IMR-90 (cell line): ENCODE data around the gene TADA1. TPM values are rescaled to one million over a fixed set of nuclear protein-coding genes. Genes with fewer than 3 reads are reported as not detected.

Source experiments
- ATAC-seq: fragments of 200-7000 bp; cut with Tn5 transposase; 2 replicates; pipeline ENCODE4 v1.9.1; 2020; ENCODE audit warnings: low read depth, mild to moderate bottlenecking, moderate library complexity
- BruUV-seq: library from RNA; stranded (reverse); fragments of 400-500 nt; replicated peaks from 2 replicates; lab custom pipeline; 2021; lab: Mats Ljungman, UMichigan
- CTCF ChIA-PET: fragments of 300-600 bp; formaldehyde crosslinking; extraction: SDS; loops from one replicate; lab custom pipeline; 2021; ENCODE audit warnings: antibody characterized with exemption; lab: Yijun Ruan, JAX
- POLR2A ChIA-PET: fragments of 300-600 bp; sonication (Branson Sonifier 250); formaldehyde crosslinking; loops from one replicate; lab custom pipeline; 2022; ENCODE audit warnings: antibody characterized with exemption; ENCODE audit not compliant: unreplicated experiment; lab: Charles Lee
- DNase-seq: peaks from one replicate; pipeline ENCODE4 v3.0.0; 2013
- H2AFZ ChIP-seq: replicated peaks from 2 replicates; pipeline ENCODE3; 2013; ENCODE audit warnings: low read length, mild to moderate bottlenecking; ENCODE audit not compliant: poor library complexity
- H2AK5ac ChIP-seq: 2 replicates; pipeline ENCODE4 v1.6.1; 2013; ENCODE audit warnings: low read depth, low read length, inconsistent platforms
- H2AK9ac ChIP-seq: replicated peaks from 2 replicates; pipeline ENCODE3; 2013; ENCODE audit warnings: mild to moderate bottlenecking, low read depth, low read length, moderate library complexity; ENCODE audit not compliant: poor library complexity
- H2BK120ac ChIP-seq: 2 replicates; pipeline ENCODE4 v1.6.1; 2013; ENCODE audit warnings: low read depth, low read length, inconsistent platforms
- H2BK15ac ChIP-seq: 3 replicates; pipeline ENCODE4 v1.6.1; 2013; ENCODE audit warnings: low read depth, low read length, inconsistent platforms
- H2BK20ac ChIP-seq: 2 replicates; pipeline ENCODE4 v1.6.1; 2013; ENCODE audit warnings: low read depth, mild to moderate bottlenecking, inconsistent platforms, low read length, moderate library complexity
- H2BK5ac ChIP-seq: 2 replicates; pipeline ENCODE4 v1.6.1; 2013; ENCODE audit warnings: mild to moderate bottlenecking, low read depth, low read length, inconsistent platforms; ENCODE audit not compliant: poor library complexity, severe bottlenecking
- H3K14ac ChIP-seq: replicated peaks from 2 replicates; pipeline ENCODE4 v1.6.1; 2013; ENCODE audit warnings: low read depth, low read length, inconsistent platforms
- H3K18ac ChIP-seq: 2 replicates; pipeline ENCODE4 v1.6.1; 2013; ENCODE audit warnings: low read depth, low read length, control low read depth
- H3K23ac ChIP-seq: 2 replicates; pipeline ENCODE4 v1.6.1; 2013; ENCODE audit warnings: low read depth, low read length, inconsistent platforms
- H3K27ac ChIP-seq: 2 replicates; pipeline ENCODE4 v1.5.1; 2013; ENCODE audit warnings: mild to moderate bottlenecking, control low read depth, low read length; ENCODE audit not compliant: insufficient read depth
- H3K27me3 ChIP-seq: 2 replicates; pipeline ENCODE4 v1.6.1; 2013; ENCODE audit warnings: low read length; ENCODE audit not compliant: control insufficient read depth, insufficient read depth
- H3K36me3 ChIP-seq: 2 replicates; pipeline ENCODE4 v1.6.1; 2013; ENCODE audit warnings: low read length, mixed read lengths; ENCODE audit not compliant: control insufficient read depth, insufficient read depth
- H3K4ac ChIP-seq: 2 replicates; pipeline ENCODE4 v1.6.1; 2013; ENCODE audit warnings: low read depth, low read length, inconsistent platforms
- H3K4me1 ChIP-seq: 2 replicates; pipeline ENCODE4 v1.6.1; 2013; ENCODE audit warnings: low read length, mixed read lengths; ENCODE audit not compliant: control insufficient read depth, insufficient read depth
- H3K4me2 ChIP-seq: 2 replicates; pipeline ENCODE4 v1.6.1; 2013; ENCODE audit warnings: low read depth, mild to moderate bottlenecking, control low read depth, low read length, moderate library complexity
- H3K4me3 ChIP-seq: 2 replicates; pipeline ENCODE4 v1.5.1; 2013; ENCODE audit warnings: low read depth, mild to moderate bottlenecking, control low read depth, low read length, moderate library complexity; ENCODE audit not compliant: insufficient read depth
- H3K56ac ChIP-seq: 2 replicates; pipeline ENCODE4 v1.6.1; 2013; ENCODE audit warnings: low read length, inconsistent platforms; ENCODE audit not compliant: insufficient read depth; ENCODE audit errors: extremely low read depth
- H3K79me1 ChIP-seq, 2 experiments: 2 replicates each; pipeline ENCODE4 v1.6.1; 2013; ENCODE audit warnings: low read length in 2 of 2, inconsistent platforms in 1 of 2, low read depth in 1 of 2
- H3K9ac ChIP-seq: 2 replicates; pipeline ENCODE4 v1.6.1; 2013; ENCODE audit warnings: low read depth, low read length, control low read depth
- H3K9me1 ChIP-seq: 2 replicates; pipeline ENCODE4 v1.6.1; 2013; ENCODE audit warnings: low read length, inconsistent platforms; ENCODE audit not compliant: insufficient read depth
- H3K9me3 ChIP-seq: 2 replicates; pipeline ENCODE4 v1.6.1; 2013; ENCODE audit warnings: low read length; ENCODE audit not compliant: control insufficient read depth, insufficient read depth
- H4K20me1 ChIP-seq: 2 replicates; pipeline ENCODE4 v1.6.1; 2013; ENCODE audit warnings: low read length, inconsistent platforms; ENCODE audit not compliant: insufficient read depth
- H4K5ac ChIP-seq: 2 replicates; pipeline ENCODE4 v1.6.1; 2013; ENCODE audit warnings: mild to moderate bottlenecking, low read depth, low read length, control low read depth
- H4K8ac ChIP-seq, 2 experiments: 2 replicates each; pipeline ENCODE4 v1.6.1; 2013; ENCODE audit warnings: low read depth in 2 of 2, low read length in 2 of 2, control low read depth in 1 of 2, inconsistent platforms in 1 of 2
- H4K91ac ChIP-seq: 2 replicates; pipeline ENCODE4 v1.6.1; 2013; ENCODE audit warnings: low read depth, low read length, inconsistent platforms; ENCODE audit not compliant: insufficient read depth
- BHLHE40 ChIP-seq: fragments of 150-350 bp; IDR thresholded peaks from 2 replicates; pipeline ENCODE4 v1.6.1; 2016; ENCODE audit warnings: mild to moderate bottlenecking, low read depth, low read length
- CEBPB ChIP-seq: IDR thresholded peaks from 2 replicates; pipeline ENCODE4 v1.6.1; 2012; ENCODE audit warnings: low read depth, low read length, improper control_type of control experiment
- CHD1 ChIP-seq: IDR thresholded peaks from 2 replicates; pipeline ENCODE4 v1.6.1; 2012; ENCODE audit warnings: low read depth, low read length, improper control_type of control experiment
- FOS ChIP-seq: fragments of 150-350 bp; IDR thresholded peaks from 2 replicates; pipeline ENCODE4 v1.6.1; 2016; ENCODE audit warnings: low read depth, low read length
- MAFK ChIP-seq: IDR thresholded peaks from 2 replicates; pipeline ENCODE4 v1.6.1; 2012; ENCODE audit warnings: low read depth, low read length, improper control_type of control experiment
- MAZ ChIP-seq: IDR thresholded peaks from 2 replicates; pipeline ENCODE4 v1.6.1; 2012; ENCODE audit warnings: low read depth, mild to moderate bottlenecking, low read length, improper control_type of control experiment, moderate library complexity, borderline replicate concordance
- MXI1 ChIP-seq: IDR thresholded peaks from 2 replicates; pipeline ENCODE4 v1.6.1; 2012; ENCODE audit warnings: low read depth, mild to moderate bottlenecking, low read length, moderate library complexity, borderline replicate concordance
- NFE2L2 ChIP-seq: fragments of 150-350 bp; IDR thresholded peaks from 2 replicates; pipeline ENCODE4 v1.6.1; 2016; ENCODE audit warnings: low read depth, mild to moderate bottlenecking, low read length
- POLR2A ChIP-seq: IDR thresholded peaks from 2 replicates; pipeline ENCODE4 v1.6.1; 2012; ENCODE audit warnings: mild to moderate bottlenecking, low read depth, low read length
- RAD21 ChIP-seq: IDR thresholded peaks from 2 replicates; pipeline ENCODE4 v1.6.1; 2012; ENCODE audit warnings: low read length, improper control_type of control experiment
- RCOR1 ChIP-seq: IDR thresholded peaks from 2 replicates; pipeline ENCODE4 v1.6.1; 2012; ENCODE audit warnings: mild to moderate bottlenecking, low read length, improper control_type of control experiment; ENCODE audit not compliant: insufficient replicate concordance
- RFX5 ChIP-seq: IDR thresholded peaks from 2 replicates; pipeline ENCODE4 v1.8.0; 2012; ENCODE audit warnings: low read depth, mild to moderate bottlenecking, low read length, moderate library complexity
- SMC3 ChIP-seq: fragments of 150-350 bp; IDR thresholded peaks from 2 replicates; pipeline ENCODE4 v1.6.1; 2016; ENCODE audit warnings: low read depth, mild to moderate bottlenecking, antibody characterized with exemption, low read length, moderate library complexity
- dilution Hi-C: fragments of 300-500 bp; cut with HindIII; formaldehyde crosslinking; loops from one replicate; pipeline ENCODE4 v1.14.3; 2018; ENCODE audit warnings: low sequenced_read_pairs; ENCODE audit not compliant: unreplicated experiment
- in situ Hi-C: fragments of 300-500 bp; cut with MboI; formaldehyde crosslinking; loops from 3 replicates; pipeline ENCODE4 v1.14.3; 2019; ENCODE audit warnings: low sequenced_read_pairs, inconsistent platforms, mixed read lengths
- intact Hi-C: fragments of 100-400 bp; cut with micrococcal nuclease; formaldehyde crosslinking; loops from 2 replicates; pipeline ENCODE4 v1.10.0; 2022
- polyA plus RNA-seq, 3 experiments: library from polyadenylated mRNA; depleted of rRNA; stranded (reverse); fragments of >200 nt; gene quantifications; 2 replicates each; pipeline ENCODE4 v1.2.3, GENCODE V29; 2012; ENCODE audit warnings: low replicate concordance in 1 of 3
- total RNA-seq: library from RNA; depleted of rRNA; stranded (reverse); fragments of >200 nt; gene quantifications from 2 replicates; pipeline ENCODE4 v1.2.3, GENCODE V29; 2012
- TF ChIP-seq, protein P1 (sequence below): fragments of 150-350 bp; IDR thresholded peaks from 2 replicates; pipeline ENCODE4 v1.6.1; 2017; ENCODE audit warnings: mild to moderate bottlenecking, antibody characterized with exemption, low read length, low read depth
- TF ChIP-seq, protein P2 (sequence below): conservative IDR thresholded peaks from 2 replicates; pipeline ENCODE4 v1.5.1; 2012; ENCODE audit warnings: mild to moderate bottlenecking, low read depth, low read length, improper control_type of control experiment
- TF ChIP-seq, protein P3 (sequence below): fragments of 150-350 bp; IDR thresholded peaks from 2 replicates; pipeline ENCODE4 v1.6.1; 2016; ENCODE audit warnings: low read depth, mild to moderate bottlenecking, low read length, moderate library complexity, borderline replicate concordance

TADA1 gene
- total and polyA plus RNA-seq, 2 of the 4 experiments (the other 2 are of a cell fraction), result 8.2 to 16.8 TPM

DNA sequence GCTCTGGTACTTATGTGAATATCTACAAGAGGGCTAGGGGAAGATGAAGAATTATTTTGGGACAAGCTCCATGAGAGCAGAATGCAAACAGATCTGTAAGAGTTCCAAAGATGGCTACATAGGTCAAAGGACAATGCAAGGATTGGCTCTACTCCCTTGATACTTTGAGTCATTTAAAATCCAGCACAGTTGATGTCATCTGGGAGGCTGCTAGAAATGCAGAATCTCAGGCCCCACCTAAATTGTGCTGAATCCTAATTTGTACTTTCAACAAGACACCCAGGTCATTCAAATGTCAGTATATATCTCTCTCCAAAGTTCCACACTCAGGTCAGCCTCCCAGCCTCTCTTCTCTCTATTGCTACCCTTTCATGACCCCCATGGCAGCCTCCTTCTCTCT lies 23.7 kb upstream of the TADA1 start:
- intact Hi-C loops, result loop anchor here (10.0 kb wide), 1 partner anchor 635 kb away; no protein-coding TSS in a partner anchor
- no TSS peak for BruUV-seq

More for the DNA sequence above, 23.7 kb upstream of the TADA1 start:
- no peaks in the 10 kb centered on the region for H3K79me1 ChIP-seq
- H3K9ac ChIP-seq, result no peak overlapping the region
- H3K4me3 ChIP-seq, result no peak overlapping the region
- in situ Hi-C loops (no loop called here), dilution Hi-C loops (no loop called here)
- H3K4me1 ChIP-seq, result no peaks in the 10 kb centered on the region
- ChIA-PET POLR2A (no interaction called here), CTCF (interaction anchor here (1.1 kb wide), 1 partner anchor 11 kb away, joined by 3 read pairs; no protein-coding TSS in a partner anchor)
- H4K8ac ChIP-seq, result no peak overlapping the region
- H3K9me1 ChIP-seq, result no peaks in the 10 kb centered on the region
- no peak overlapping the region for H2AK5ac ChIP-seq
- H2AK9ac ChIP-seq, result no peak overlapping the region
- H3K18ac ChIP-seq, result no peak overlapping the region
- no peak for TF ChIP-seq CHD1
- TF ChIP-seq MAZ, result no peak
- TF ChIP-seq BHLHE40, result no peak
- TF ChIP-seq, protein P1, sequence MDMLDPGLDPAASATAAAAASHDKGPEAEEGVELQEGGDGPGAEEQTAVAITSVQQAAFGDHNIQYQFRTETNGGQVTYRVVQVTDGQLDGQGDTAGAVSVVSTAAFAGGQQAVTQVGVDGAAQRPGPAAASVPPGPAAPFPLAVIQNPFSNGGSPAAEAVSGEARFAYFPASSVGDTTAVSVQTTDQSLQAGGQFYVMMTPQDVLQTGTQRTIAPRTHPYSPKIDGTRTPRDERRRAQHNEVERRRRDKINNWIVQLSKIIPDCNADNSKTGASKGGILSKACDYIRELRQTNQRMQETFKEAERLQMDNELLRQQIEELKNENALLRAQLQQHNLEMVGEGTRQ, result no peak
- TF ChIP-seq POLR2A, result no peak
- TF ChIP-seq NFE2L2, result no peak
- TF ChIP-seq, protein P2, sequence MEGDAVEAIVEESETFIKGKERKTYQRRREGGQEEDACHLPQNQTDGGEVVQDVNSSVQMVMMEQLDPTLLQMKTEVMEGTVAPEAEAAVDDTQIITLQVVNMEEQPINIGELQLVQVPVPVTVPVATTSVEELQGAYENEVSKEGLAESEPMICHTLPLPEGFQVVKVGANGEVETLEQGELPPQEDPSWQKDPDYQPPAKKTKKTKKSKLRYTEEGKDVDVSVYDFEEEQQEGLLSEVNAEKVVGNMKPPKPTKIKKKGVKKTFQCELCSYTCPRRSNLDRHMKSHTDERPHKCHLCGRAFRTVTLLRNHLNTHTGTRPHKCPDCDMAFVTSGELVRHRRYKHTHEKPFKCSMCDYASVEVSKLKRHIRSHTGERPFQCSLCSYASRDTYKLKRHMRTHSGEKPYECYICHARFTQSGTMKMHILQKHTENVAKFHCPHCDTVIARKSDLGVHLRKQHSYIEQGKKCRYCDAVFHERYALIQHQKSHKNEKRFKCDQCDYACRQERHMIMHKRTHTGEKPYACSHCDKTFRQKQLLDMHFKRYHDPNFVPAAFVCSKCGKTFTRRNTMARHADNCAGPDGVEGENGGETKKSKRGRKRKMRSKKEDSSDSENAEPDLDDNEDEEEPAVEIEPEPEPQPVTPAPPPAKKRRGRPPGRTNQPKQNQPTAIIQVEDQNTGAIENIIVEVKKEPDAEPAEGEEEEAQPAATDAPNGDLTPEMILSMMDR, result no peak
- TF ChIP-seq MAFK, result no peak
- no peak for TF ChIP-seq MXI1
- no peak for TF ChIP-seq RAD21
- TF ChIP-seq SMC3, result no peak
- TF ChIP-seq, protein P3, sequence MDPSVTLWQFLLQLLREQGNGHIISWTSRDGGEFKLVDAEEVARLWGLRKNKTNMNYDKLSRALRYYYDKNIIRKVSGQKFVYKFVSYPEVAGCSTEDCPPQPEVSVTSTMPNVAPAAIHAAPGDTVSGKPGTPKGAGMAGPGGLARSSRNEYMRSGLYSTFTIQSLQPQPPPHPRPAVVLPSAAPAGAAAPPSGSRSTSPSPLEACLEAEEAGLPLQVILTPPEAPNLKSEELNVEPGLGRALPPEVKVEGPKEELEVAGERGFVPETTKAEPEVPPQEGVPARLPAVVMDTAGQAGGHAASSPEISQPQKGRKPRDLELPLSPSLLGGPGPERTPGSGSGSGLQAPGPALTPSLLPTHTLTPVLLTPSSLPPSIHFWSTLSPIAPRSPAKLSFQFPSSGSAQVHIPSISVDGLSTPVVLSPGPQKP, result no peak
- no peak for TF ChIP-seq CEBPB
- no peak for TF ChIP-seq RCOR1
- no peak for TF ChIP-seq RFX5
- no peak for TF ChIP-seq FOS
- DNase-seq, result no peak
- H3K4me2 ChIP-seq, result no peak overlapping the region
- no peaks in the 10 kb centered on the region; the same call in 1 of the 2 replicates for H3K27me3 ChIP-seq
- no peaks in the 10 kb centered on the region for H3K36me3 ChIP-seq
- H3K14ac ChIP-seq, result no peak overlapping the region
- no peak overlapping the region for H3K56ac ChIP-seq
- H4K5ac ChIP-seq, result no peak overlapping the region
- no peak overlapping the region for H2BK15ac ChIP-seq
- H2BK5ac ChIP-seq, result no peak overlapping the region
- ATAC-seq, result no peak
- no peak overlapping the region for H3K27ac ChIP-seq
- H3K9me3 ChIP-seq, result no peaks in the 10 kb centered on the region; the same call in 1 of the 2 replicates
- no peak overlapping the region for H4K91ac ChIP-seq
- H3K4ac ChIP-seq, result no peak overlapping the region
- H2AFZ ChIP-seq, result no peak overlapping the region
- H3K23ac ChIP-seq, result no peak overlapping the region
- no peak overlapping the region for H2BK20ac ChIP-seq
- no peaks in the 10 kb centered on the region for H4K20me1 ChIP-seq
- H2BK120ac ChIP-seq, result no peak overlapping the region
